HG03039 (cell line): ENCODE results near the gene MFAP2.
"Not testable (repeated sequence)": the region's sequence is repeated elsewhere in the genome, so short reads cannot be mapped to it uniquely, and the experiment has no call there.

ENCODE experiments used
- ATAC-seq: cut with Tn5 transposase; IDR thresholded peaks from one replicate; pipeline ENCODE4 v1.9.1; 2021; ENCODE audit warnings: mild to moderate bottlenecking, moderate library complexity; ENCODE audit not compliant: unreplicated experiment

MFAP2 gene

DNA sequence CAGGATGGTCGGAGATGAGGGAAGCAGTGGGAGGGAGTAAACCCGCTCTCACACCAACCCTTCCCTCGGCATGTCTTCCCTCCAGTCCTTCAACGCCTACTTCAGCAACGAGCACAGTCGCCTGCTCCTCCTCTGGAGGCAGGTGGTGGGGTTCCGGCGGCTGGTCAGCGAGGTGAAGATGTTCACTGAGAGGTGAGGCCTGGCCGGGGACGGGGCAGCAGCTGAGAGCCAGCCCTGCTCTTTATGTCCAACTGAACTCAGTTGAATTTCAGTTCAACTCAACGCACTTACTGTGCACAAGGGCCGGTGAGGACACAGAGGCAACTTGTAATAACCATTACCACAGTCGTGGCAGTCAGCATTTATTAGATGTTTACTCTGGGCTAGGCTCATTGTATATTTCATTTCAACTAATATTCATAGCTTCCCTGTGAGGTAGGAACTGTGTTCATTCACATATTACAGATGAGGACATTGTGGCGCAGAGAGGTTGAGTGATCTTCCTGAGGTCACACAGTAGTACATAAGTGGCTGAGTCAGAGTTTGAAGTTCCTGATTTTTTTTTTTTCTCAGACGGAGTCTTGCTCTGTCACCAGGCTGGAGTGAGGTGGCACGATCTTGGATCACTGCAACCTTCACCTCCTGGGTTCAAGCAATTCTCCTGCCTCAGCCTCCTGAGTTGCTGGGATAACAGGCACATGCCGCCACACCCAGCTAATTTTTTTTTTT, 49.0 kb downstream of the MFAP2 start:
- ATAC-seq, result not testable (repeated sequence)

DNA sequence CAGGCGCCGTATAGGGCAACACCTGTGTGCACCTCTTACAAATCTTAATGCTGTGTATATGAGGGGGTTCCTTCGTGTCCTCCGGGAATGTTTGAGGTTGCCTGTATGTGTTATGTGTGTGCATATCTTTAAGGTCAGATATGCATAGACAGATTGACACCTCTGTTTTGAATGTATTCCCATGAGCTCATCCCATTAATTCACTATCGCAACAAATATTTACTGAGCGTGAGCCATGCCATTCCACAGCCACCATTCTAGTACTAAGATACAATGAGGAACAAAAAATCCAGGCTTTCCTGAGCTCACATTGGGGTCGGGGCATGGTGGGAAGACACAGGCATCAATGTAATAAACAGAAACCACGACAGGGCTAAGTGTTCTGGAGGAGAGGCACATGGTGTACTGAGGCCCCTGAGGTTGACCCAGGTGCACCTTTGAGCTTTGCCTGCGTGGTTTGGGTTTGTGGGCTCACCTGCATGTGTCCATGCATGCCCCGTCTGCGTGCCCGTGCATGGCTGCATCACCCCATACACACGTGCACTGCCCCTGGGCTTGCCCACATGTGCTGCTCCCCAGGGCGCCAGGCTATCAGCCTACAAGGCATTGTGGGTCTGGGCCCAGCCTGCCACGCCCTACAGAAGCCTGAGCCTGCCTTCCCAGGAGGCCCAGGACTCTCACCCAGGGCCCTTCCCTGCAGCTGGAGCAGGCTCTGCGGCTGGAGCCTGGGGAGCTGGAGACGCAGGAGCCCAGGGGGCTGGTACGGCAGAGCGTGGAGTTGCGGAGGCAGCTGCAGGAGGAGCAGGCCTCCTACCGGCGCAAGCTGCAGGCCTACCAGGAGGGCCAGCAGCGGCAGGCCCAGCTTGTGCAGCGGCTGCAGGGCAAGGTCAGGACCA, 51.0 kb downstream of the MFAP2 start:
- not testable (repeated sequence) for ATAC-seq

DNA sequence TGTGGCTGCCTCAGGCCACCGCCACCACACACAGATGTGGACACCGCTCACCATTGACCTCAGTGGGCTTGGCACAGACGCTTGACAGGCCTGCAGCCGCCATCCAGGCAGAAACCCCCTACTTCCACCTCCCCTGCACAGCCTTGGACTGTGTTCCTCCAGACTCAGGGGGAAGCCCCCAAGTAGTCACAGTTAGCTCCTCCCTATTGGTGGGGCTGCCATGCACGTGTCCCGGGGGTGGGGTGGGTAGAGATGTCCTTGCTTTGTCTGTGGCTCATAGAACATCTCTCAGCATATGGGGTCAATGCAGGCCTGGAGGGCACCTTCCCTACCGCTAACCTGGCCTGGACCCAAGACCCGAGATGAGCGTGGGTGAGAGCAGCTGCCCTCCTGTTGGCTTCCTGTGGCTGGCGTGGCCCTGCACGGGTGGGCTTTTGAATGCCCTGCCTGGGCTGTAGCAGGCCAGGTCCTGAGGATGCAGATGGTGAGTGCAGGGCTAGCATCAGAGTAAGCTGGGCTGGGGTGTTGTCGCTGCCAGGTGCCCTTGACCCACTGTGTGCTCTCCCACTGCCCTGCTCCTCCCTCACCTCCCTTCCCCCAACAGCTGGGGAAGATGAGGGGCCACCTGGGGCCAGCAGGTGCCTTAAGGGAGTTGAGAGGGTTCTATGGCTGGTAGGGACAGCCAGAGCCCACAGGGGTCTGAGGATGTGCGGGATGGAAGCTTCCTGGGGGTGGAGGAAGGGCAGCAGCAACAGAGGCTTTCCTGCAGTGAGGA, 52.5 kb downstream of the MFAP2 start:
- no peak for ATAC-seq

DNA sequence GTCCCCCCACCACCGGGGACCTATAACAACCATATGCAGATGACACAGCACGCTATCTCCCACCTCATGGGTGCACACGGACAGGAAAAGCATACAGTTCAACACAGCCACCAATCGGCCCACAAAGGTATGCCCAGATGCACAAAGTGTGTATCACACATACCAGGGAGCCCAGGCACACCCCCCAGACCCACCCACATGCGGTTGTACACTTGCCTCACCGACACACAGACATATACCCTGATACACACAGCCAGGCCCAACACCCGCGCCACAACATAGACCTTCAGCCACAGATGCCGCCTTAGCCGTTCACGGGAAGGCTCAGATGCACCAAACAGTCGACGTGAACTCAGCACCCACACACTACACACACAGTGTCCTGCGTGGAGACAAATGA, 53.2 kb downstream of the MFAP2 start:
- ATAC-seq, result no peak

DNA sequence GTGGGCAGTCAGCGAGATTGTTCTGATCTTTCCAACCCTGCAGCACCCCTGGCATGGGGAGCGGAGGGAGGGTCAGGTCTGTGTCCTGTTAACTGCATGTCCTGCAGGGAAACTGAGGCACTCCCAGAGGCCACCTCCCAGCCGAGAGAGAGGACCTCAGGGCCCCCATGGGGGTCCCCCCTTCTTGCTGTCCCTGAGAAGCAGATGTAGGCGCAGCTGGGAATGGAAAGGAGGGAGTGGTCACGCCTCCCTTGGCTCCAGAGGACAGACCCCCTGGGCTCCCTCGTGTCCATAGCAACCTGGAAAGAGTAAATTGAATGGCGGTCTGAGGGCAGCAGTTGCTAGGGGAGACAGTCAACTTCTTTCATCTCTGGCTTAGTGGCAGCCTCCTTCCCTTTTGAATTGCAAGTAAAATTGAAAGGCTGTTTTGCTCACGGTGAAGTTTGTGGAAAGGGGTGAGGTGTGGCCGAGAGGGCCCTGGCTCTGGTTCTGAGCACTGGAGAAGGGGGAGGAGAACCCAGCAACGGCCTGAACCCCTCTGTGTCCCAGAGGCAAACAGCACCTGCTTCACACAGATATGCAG, 53.8 kb downstream of the MFAP2 start:
- no peak for ATAC-seq

DNA sequence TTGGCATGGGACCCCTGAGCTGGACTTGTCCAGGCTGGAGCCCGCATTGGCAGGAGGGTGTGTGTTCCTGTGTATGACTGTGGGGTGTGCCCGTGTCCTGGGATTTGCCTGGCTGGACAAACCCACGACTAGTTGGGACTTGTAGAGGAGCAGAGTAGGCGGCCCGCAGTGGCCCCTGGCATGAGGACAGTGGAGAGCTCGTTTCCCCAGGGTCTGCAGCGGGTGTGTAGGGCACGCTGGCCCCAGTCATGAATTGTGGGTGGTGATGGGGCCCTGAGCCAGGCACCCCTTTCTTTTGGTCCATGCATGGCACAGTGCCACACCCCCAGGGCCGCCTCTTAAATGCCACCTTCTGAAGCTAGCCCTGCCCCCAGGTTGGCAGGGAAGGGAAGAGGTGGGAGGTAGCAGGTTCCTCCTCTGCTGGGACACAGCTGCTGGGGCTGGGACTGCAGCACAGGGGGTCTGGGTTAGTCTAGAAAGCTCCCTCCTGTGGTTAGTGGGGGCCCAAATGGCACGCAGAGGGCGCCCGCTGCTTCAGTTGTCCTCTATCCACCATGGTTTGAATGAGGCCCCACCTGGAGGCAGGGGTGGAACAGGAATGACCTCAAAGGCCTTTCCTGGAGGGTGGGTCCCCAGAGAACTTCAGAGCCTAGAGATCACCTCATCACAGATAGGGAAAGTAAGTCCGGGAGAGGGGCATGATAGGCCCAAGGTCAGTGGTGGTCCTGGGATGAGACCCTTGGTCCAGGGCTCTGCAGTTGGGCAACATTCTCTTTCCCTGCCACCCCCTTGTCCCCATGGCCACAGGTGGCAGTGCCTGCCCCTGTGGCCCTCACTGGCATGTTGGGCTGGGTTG, 54.6 kb downstream of the MFAP2 start:
- no peak for ATAC-seq

DNA sequence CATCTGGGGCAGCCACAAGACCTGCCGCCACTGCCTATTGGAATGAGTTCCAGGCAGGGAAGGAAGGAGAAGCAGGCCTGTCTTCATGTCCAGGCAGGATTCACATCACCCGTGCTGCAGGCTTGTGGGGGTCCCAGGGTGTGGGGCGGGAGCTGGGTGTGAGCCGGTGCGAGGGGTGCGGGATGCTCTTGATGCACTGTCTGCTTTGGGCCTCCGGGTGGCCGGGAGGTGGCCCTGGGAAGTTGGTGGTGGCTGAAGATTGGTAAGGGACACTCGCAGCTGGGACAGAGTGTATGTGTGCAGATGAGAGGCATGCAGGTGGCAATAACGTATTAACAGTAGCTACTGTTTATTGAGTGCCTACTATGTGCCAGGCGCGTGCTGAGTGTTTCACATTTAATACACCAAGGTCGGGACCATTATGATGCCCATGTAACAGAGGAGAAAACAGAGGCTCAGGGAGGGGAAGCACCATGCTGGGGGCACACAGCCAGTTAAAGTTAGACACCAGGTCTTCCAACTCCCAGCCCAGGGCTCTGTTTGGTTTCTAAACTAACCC, 55.4 kb downstream of the MFAP2 start:
- ATAC-seq, result no peak
